K562 (cell line): ENCODE results near the gene ROR2. TPM values are rescaled to one million over a fixed set of nuclear protein-coding genes. Genes with fewer than 3 reads are reported as not detected.
A peak's percentile ranks its signal among the peaks of the same experiment; 100 is the strongest.

Source experiments
- ATF7 ChIP-seq: fragments of 450-650 bp; IDR thresholded peaks from 2 replicates; pipeline ENCODE4 v1.7.1; 2014; ENCODE audit warnings: mild to moderate bottlenecking, moderate library complexity
- CREB3L1 ChIP-seq: fragments of 450-650 bp; IDR thresholded peaks from 2 replicates; pipeline ENCODE4 v1.6.1; 2014; ENCODE audit warnings: low read depth, mild to moderate bottlenecking, moderate library complexity, borderline replicate concordance
- CTBP1 ChIP-seq: fragments of 450-650 bp; IDR thresholded peaks from 2 replicates; pipeline ENCODE4 v1.6.1; 2016; ENCODE audit warnings: borderline replicate concordance
- E4F1 ChIP-seq: fragments of 250-450 bp; sonication (Bioruptor Pico); IDR thresholded peaks from 2 replicates; pipeline ENCODE4 v1.5.0; 2021; ENCODE audit warnings: mild to moderate bottlenecking, borderline replicate concordance
- EP400 ChIP-seq: fragments of 450-650 bp; IDR thresholded peaks from 2 replicates; pipeline ENCODE4 v1.6.1; 2017; ENCODE audit warnings: antibody characterized with exemption, mild to moderate bottlenecking, moderate library complexity
- HDAC1 ChIP-seq, 2 experiments: fragments of 450-650 bp; IDR thresholded peaks; 2 replicates each; pipeline ENCODE4 v1.6.1; 2016 to 2017; ENCODE audit warnings: inconsistent platforms in 1 of 2, mild to moderate bottlenecking in 1 of 2, moderate library complexity in 1 of 2
- IFI16 ChIP-seq: fragments of 250-450 bp; sonication (Bioruptor Pico); IDR thresholded peaks from 2 replicates; pipeline ENCODE4 v2.1.2; 2022; ENCODE audit warnings: mild to moderate bottlenecking, inconsistent platforms
- MAFF ChIP-seq: IDR thresholded peaks from 2 replicates; pipeline ENCODE4 v1.6.1; 2012; ENCODE audit warnings: low read length, improper control_type of control experiment
- MAX ChIP-seq: sonication (generic); formaldehyde crosslinking; IDR thresholded peaks from 2 replicates; pipeline ENCODE4 v1.9.0; 2022; ENCODE audit warnings: mild to moderate bottlenecking, missing genetic modification reagents
- MYC ChIP-seq, 2 experiments: fragments of 250-450 bp in 1 of 2; sonication (Bioruptor Pico) in 1 of 2; IDR thresholded peaks; 2 replicates each; pipeline versions ENCODE4 v1.5.1 to v1.6.1; 2012 to 2021; ENCODE audit warnings: low read depth in 2 of 2, borderline replicate concordance in 1 of 2, improper control_type of control experiment in 1 of 2, low read length in 1 of 2, mild to moderate bottlenecking in 1 of 2, moderate library complexity in 1 of 2
- NBN ChIP-seq: fragments of 450-650 bp; IDR thresholded peaks from 2 replicates; pipeline ENCODE4 v1.6.1; 2016; ENCODE audit warnings: low read depth, mild to moderate bottlenecking
- NR4A1 ChIP-seq, 2 experiments: fragments of 250-450 bp in 1 of 2; fragments of 450-650 bp in 1 of 2; sonication (Bioruptor Pico) in 1 of 2; IDR thresholded peaks; 2 replicates each; pipeline versions ENCODE4 v1.4.0 to v1.6.1; 2016 to 2020; ENCODE audit warnings: mild to moderate bottlenecking in 2 of 2, missing compliant biosample characterization in 1 of 2, missing genetic modification characterization in 1 of 2, moderate library complexity in 1 of 2
- PURB ChIP-seq: sonication (generic); formaldehyde crosslinking; IDR thresholded peaks from 2 replicates; pipeline ENCODE4 v1.9.0; 2021; ENCODE audit warnings: low read depth, mild to moderate bottlenecking, missing genetic modification reagents
- SREBF2 ChIP-seq: sonication (generic); formaldehyde crosslinking; IDR thresholded peaks from 2 replicates; pipeline ENCODE4 v1.4.0; 2020; ENCODE audit warnings: mild to moderate bottlenecking, missing genetic modification reagents
- ZBTB17 ChIP-seq: fragments of 450-650 bp; formaldehyde crosslinking; IDR thresholded peaks from 2 replicates; pipeline ENCODE4 v1.4.0; 2020; ENCODE audit warnings: mild to moderate bottlenecking
- ZFP30 ChIP-seq: fragments of 250-450 bp; sonication (Bioruptor Pico); IDR thresholded peaks from 2 replicates; pipeline ENCODE4 v1.8.0; 2022; ENCODE audit warnings: moderate library complexity, mild to moderate bottlenecking, inconsistent platforms, borderline replicate concordance
- ZNF592 ChIP-seq: fragments of 450-650 bp; IDR thresholded peaks from 2 replicates; pipeline ENCODE4 v1.6.1; 2017; ENCODE audit warnings: antibody characterized with exemption, mild to moderate bottlenecking
- polyA plus RNA-seq, 8 experiments: library from polyadenylated mRNA; depleted of rRNA in 4 of 8; stranded (reverse) in 5 of 8; unstranded in 3 of 8; fragments of >200 nt; fragmentation: Nextera tagmentation in 2 of 8; fragmentation: Illumina TruSeq in 1 of 8; extraction: Ambion mirVana in 2 of 8; extraction: Trizol in 1 of 8; gene quantifications; 2 replicates each; pipeline versions ENCODE4 v1.2.1 to v1.2.3, GENCODE V29; 2011 to 2014; ENCODE audit warnings: inconsistent platforms in 1 of 8, missing spikeins in 1 of 8
- total RNA-seq, 7 experiments: library from RNA; depleted of rRNA in 6 of 7; stranded (reverse); fragments of >200 nt in 6 of 7; fragmentation: Illumina TruSeq in 2 of 7; extraction: Trizol in 2 of 7; gene quantifications; 2 replicates each; pipeline versions ENCODE4 v1.2.1 to v1.2.3, GENCODE V29; 2011 to 2021; ENCODE audit warnings: low replicate concordance in 1 of 7

Gene ROR2
- total and polyA plus RNA-seq, 9 of the 15 experiments (the other 6 are each of a cell fraction or from before 2014, with no cell fraction given) = 5.6 to 33.8 (median 15.3) TPM

GRCh38 chr9:91905991-91906469 is 44.0 kb downstream of the ROR2 start (continued):
- no peak for TF ChIP-seq ZNF592
- TF ChIP-seq CREB3L1 = no peak
- peak; percentile 58 for TF ChIP-seq MAX (CRISPR knock-in tag)
- TF ChIP-seq ATF7 = no peak
- TF ChIP-seq ZFP30 (CRISPR knock-in tag) = no peak
- no peak for TF ChIP-seq E4F1 (CRISPR knock-in tag)
- TF ChIP-seq EP400 = no peak
- no peak; the same call in 1 of the 2 replicates for TF ChIP-seq NBN
- no peak for TF ChIP-seq SREBF2 (CRISPR knock-in tag)
- TF ChIP-seq HDAC1 (IDR thresholded peaks at IDR 0.05) = peak in 1 of 2 experiments; percentile 73; a peak in 2 of 4 replicates
- peak; percentile 63; the same call in 1 of the 2 replicates for TF ChIP-seq CTBP1
- TF ChIP-seq NR4A1 (CRISPR knock-in tag; IDR thresholded peaks at IDR 0.05) = no peak
- no peak for TF ChIP-seq NR4A1 (tag; IDR thresholded peaks at IDR 0.05)
- TF ChIP-seq IFI16 (CRISPR knock-in tag) = no peak
- TF ChIP-seq PURB (CRISPR knock-in tag) = no peak
- TF ChIP-seq MAFF = peak; percentile 99
- peak; percentile 45; the same call in 1 of the 2 replicates for TF ChIP-seq ZBTB17
- TF ChIP-seq MYC (IDR thresholded peaks at IDR 0.05; ENCODE audit: low read depth, low read length) = peak; percentile 66
- TF ChIP-seq MYC (CRISPR knock-in tag; IDR thresholded peaks at IDR 0.05; ENCODE audit: borderline replicate concordance, low read depth) = no peak; the same call in 1 of the 2 replicates
